ENCODE results near the gene ZNF32. TPM values are rescaled to one million over a fixed set of nuclear protein-coding genes. Genes with fewer than 3 reads are reported as not detected.
A peak's percentile ranks its signal among the peaks of the same experiment; 100 is the strongest.

Gene ZNF32
- total RNA-seq, 1 donor from 2014 or later = 46.7 TPM

GRCh38 chr10:43685744-43686143 lies 37.1 kb upstream of the ZNF32 start:
- Mint-ChIP-seq H3K9me3 (no peaks in the 10 kb centered on the region), H3K4me1 (peaks cover 6% of the 10 kb centered on the region), H3K36me3 (no peaks in the 10 kb centered on the region), H3K27ac (no peak overlapping the region), H3K27me3 (ENCODE audit: low read depth) (peaks cover 61% of the 10 kb centered on the region), H3K4me3 (no peak overlapping the region)
- no peak for TF ChIP-seq CTCF (IDR thresholded peaks at IDR 0.05; ENCODE audit: unreplicated experiment)
- DNase-seq (ENCODE audit: low spot score in 2 of 2, unreplicated experiment in 2 of 2) = no peak

- DNase-seq (ENCODE audit: low spot score in 2 of 2, unreplicated experiment in 2 of 2) = no peak
- Mint-ChIP-seq H3K27ac (no peak overlapping the region), H3K4me3 (no peak overlapping the region), H3K4me1 (no peaks in the 10 kb centered on the region), H3K27me3 (ENCODE audit: low read depth) (peaks cover 54% of the 10 kb centered on the region), H3K9me3 (no peaks in the 10 kb centered on the region), H3K36me3 (no peaks in the 10 kb centered on the region)
- no peak for TF ChIP-seq CTCF (IDR thresholded peaks at IDR 0.05; ENCODE audit: unreplicated experiment)
These were observed 35.5 kb upstream of the ZNF32 start for GRCh38 chr10:43684292-43684559.

- Mint-ChIP-seq H3K27ac (no peak overlapping the region), H3K4me1 (no peaks in the 10 kb centered on the region), H3K9me3 (no peaks in the 10 kb centered on the region), H3K4me3 (no peak overlapping the region), H3K27me3 (ENCODE audit: low read depth) (peaks cover 55% of the 10 kb centered on the region), H3K36me3 (no peaks in the 10 kb centered on the region)
- DNase-seq (ENCODE audit: low spot score in 2 of 2, unreplicated experiment in 2 of 2) = no peak
- peak; percentile 13 for TF ChIP-seq CTCF (IDR thresholded peaks at IDR 0.05; ENCODE audit: unreplicated experiment)
These were observed 35.0 kb upstream of the ZNF32 start for GRCh38 chr10:43683451-43684291.

GRCh38 chr10:43682956-43683355 lies 34.3 kb upstream of the ZNF32 start:
- no peak for DNase-seq (ENCODE audit: low spot score in 2 of 2, unreplicated experiment in 2 of 2)

GRCh38 chr10:43681721-43682120 lies 33.0 kb upstream of the ZNF32 start:
- no peak for DNase-seq (ENCODE audit: low spot score in 2 of 2, unreplicated experiment in 2 of 2)
- no peaks in the 10 kb centered on the region for H3K9me3 Mint-ChIP-seq
- H3K27ac Mint-ChIP-seq = no peak overlapping the region
- TF ChIP-seq CTCF (IDR thresholded peaks at IDR 0.05; ENCODE audit: unreplicated experiment) = no peak
- no peaks in the 10 kb centered on the region for H3K4me1 Mint-ChIP-seq
- no peaks in the 10 kb centered on the region for H3K36me3 Mint-ChIP-seq
- H3K4me3 Mint-ChIP-seq = no peak overlapping the region
- peaks cover 39% of the 10 kb centered on the region for H3K27me3 Mint-ChIP-seq (ENCODE audit: low read depth)

More at GRCh38 chr10:43682956-43683355, 34.3 kb upstream of the ZNF32 start:
- TF ChIP-seq CTCF (IDR thresholded peaks at IDR 0.05; ENCODE audit: unreplicated experiment) = peak; percentile 12
- Mint-ChIP-seq H3K4me3 (no peak overlapping the region), H3K9me3 (no peaks in the 10 kb centered on the region), H3K4me1 (no peaks in the 10 kb centered on the region), H3K27me3 (ENCODE audit: low read depth) (peaks cover 51% of the 10 kb centered on the region), H3K36me3 (no peaks in the 10 kb centered on the region), H3K27ac (no peak overlapping the region)

Measured in mesothelial cell of epicardium (in vitro differentiated cells).